GM12864 (cell line): Measurements from ENCODE around the gene HS6ST3.
"Not testable (repeated sequence)": the region's sequence is repeated elsewhere in the genome, so short reads cannot be mapped to it uniquely, and the experiment has no call there.

Experiments used
- DNase-seq: peaks from one replicate; pipeline ENCODE4 v3.0.0-alpha.2; 2011; ENCODE audit warnings: low read depth
- H3K4me3 ChIP-seq: 2 replicates; pipeline ENCODE4 v1.5.1; 2011; ENCODE audit warnings: mild to moderate bottlenecking, low read depth, low read length, control low read depth
- TF ChIP-seq, protein P1 (sequence below): IDR thresholded peaks from 2 replicates; pipeline ENCODE4 v1.5.1; 2011; ENCODE audit warnings: low read depth, mild to moderate bottlenecking, moderate library complexity, low read length, control low read depth, inconsistent platforms; ENCODE audit errors: missing control alignments

Gene HS6ST3

GRCh38 chr13:96511587-96511986, 421.7 kb downstream of the HS6ST3 start:
- TF ChIP-seq, protein P1, sequence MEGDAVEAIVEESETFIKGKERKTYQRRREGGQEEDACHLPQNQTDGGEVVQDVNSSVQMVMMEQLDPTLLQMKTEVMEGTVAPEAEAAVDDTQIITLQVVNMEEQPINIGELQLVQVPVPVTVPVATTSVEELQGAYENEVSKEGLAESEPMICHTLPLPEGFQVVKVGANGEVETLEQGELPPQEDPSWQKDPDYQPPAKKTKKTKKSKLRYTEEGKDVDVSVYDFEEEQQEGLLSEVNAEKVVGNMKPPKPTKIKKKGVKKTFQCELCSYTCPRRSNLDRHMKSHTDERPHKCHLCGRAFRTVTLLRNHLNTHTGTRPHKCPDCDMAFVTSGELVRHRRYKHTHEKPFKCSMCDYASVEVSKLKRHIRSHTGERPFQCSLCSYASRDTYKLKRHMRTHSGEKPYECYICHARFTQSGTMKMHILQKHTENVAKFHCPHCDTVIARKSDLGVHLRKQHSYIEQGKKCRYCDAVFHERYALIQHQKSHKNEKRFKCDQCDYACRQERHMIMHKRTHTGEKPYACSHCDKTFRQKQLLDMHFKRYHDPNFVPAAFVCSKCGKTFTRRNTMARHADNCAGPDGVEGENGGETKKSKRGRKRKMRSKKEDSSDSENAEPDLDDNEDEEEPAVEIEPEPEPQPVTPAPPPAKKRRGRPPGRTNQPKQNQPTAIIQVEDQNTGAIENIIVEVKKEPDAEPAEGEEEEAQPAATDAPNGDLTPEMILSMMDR = no peak
- no peak overlapping the region for H3K4me3 ChIP-seq
- no peak for DNase-seq

- no peak for DNase-seq
- TF ChIP-seq, protein P1 = no peak
- H3K4me3 ChIP-seq = no peak overlapping the region
These were observed 429.5 kb downstream of the HS6ST3 start for GRCh38 chr13:96519380-96519779.

DNA sequence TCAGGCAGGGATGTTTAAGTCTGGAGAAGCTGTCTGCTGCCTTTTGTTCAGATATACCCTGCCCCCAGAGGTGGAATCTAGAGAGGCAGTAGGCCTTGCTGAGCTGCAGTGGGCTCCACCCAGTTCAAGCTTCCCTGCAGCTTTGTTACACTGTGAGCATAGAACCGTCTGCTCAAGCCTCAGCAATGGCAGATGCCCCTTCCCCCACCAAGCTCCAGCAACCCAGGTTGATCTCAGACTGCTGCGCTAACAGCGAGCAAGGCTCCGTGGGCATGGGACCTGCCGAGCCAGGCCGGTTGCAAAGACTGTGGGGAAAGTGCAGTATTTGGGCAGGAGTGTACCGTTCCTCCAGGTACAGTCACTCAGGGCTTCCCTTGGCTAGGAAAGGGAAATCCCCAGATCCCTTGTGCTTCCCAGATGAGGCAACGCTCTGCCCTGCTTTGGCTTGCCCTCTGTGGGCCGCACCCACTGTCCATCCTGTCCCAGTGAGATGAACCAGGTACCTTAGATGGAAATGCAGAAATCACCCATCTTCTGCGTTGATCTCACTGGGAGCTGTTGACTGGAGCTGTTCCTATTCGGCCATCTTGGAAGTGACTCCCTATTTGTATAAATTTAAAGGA, 434.6 kb downstream of the HS6ST3 start:
- DNase-seq, H3K4me3 ChIP-seq: not testable (repeated sequence)

DNA sequence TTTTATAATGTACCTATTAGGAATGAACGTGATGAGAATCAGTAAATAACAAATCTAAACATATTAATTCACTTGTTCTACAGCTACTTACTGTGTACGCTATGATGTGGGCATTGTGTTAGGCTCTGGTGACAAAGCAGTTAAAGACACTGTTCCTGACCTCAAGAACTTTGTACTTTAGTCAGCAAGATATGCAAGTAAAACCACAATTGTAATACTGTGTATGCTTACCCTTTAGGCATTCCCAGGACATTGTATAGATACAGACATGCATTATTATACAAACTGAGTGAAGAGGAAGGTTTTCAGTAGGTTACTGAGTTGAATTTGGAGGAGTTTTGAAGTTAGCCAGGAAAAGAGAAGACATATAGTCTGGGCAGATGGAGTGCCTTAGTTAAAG, 435.8 kb downstream of the HS6ST3 start:
- DNase-seq = no peak
- no peak overlapping the region for H3K4me3 ChIP-seq
- TF ChIP-seq, protein P1 = no peak

DNA sequence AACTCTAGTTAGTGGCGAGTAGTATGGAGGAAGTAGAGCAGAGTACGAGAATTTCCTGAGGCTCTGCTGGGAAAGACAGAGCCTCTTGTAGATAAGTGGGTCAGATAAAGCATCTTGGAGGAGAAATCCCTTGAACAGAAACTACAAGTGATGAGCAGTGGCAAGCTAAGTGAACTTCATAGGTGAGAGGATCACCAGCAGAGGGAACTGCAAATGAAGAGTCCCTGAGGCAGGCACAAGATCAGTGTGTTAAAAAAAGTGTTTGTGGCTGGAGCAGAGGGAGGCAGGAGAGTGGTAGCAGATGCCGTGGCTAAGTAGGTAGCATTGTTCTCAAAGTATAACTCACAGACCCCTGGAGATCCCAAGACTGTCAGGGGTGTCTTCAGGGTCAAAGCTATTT, 437.6 kb downstream of the HS6ST3 start:
- TF ChIP-seq, protein P1 = no peak
- H3K4me3 ChIP-seq = no peak overlapping the region
- DNase-seq = no peak

GRCh38 chr13:96532804-96533203, 442.9 kb downstream of the HS6ST3 start:
- no peak overlapping the region for H3K4me3 ChIP-seq
- DNase-seq = no peak
- TF ChIP-seq, protein P1 = no peak

DNA sequence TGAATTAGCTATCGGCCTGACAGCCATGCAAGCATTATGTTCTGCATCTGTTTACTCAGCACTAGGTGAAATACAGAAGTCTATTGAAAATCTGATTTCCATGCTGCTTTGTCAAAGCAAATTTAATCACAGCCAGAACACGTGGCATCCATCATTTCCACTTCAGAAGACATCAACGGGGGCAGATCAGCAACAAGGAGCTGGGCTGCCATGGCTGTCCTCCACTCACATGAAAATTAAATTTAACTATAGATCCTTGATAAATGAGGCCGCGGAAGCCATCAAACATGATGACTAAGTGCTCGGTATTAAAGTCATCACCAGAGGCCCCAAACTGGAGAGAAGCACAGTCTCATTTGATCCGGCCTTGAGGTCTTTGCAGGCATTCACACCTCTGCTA, 443.5 kb downstream of the HS6ST3 start:
- no peak overlapping the region for H3K4me3 ChIP-seq
- no peak for DNase-seq

More for the DNA sequence above, 443.5 kb downstream of the HS6ST3 start:
- TF ChIP-seq, protein P1 = no peak
